Neuron (in vitro differentiated cells): ENCODE results near the gene CNTN6.

Source experiments
- H2AFZ ChIP-seq: one replicate; pipeline ENCODE4 v1.6.1; 2013; ENCODE audit warnings: low read depth, mild to moderate bottlenecking, inconsistent platforms, low read length, moderate library complexity
- H3K27me3 ChIP-seq: one replicate; pipeline ENCODE4 v1.6.1; 2013; ENCODE audit warnings: low read length; ENCODE audit not compliant: insufficient read depth
- H3K36me3 ChIP-seq: one replicate; pipeline ENCODE4 v1.6.1; 2013; ENCODE audit warnings: low read length; ENCODE audit not compliant: insufficient read depth
- H3K4me1 ChIP-seq: one replicate; pipeline ENCODE4 v1.6.1; 2013; ENCODE audit warnings: low read length; ENCODE audit not compliant: insufficient read depth
- H3K4me3 ChIP-seq: 2 replicates; pipeline ENCODE4 v1.5.1; 2013; ENCODE audit warnings: mild to moderate bottlenecking, low read length, moderate library complexity
- H3K9me3 ChIP-seq: one replicate; pipeline ENCODE4 v1.6.1; 2013; ENCODE audit warnings: low read length

Gene CNTN6

DNA sequence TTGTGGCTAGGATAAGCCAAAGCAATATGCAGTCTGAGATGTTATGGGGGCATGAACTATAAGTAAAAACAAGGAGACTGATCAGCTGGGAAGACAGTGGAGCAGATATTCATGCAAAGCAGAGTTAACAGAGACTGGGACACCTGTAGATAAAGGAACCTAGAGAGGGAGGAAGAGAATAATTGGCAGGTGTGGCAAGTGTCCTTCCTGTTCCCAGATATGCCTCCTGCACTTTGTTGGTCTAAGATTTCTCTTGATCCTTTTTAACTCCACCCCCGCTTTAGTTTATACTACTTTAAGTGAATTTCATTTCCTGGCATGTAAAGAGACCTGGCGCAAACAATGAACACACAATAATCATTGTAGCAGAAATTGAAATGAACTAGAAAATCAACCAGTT is 169.4 kb downstream of the CNTN6 start:
- H2AFZ ChIP-seq = no peak overlapping the region
- H3K27me3 ChIP-seq = no peaks in the 10 kb centered on the region
- H3K4me3 ChIP-seq = no peak overlapping the region
- no peaks in the 10 kb centered on the region for H3K36me3 ChIP-seq
- H3K9me3 ChIP-seq = no peaks in the 10 kb centered on the region
- no peaks in the 10 kb centered on the region for H3K4me1 ChIP-seq

DNA sequence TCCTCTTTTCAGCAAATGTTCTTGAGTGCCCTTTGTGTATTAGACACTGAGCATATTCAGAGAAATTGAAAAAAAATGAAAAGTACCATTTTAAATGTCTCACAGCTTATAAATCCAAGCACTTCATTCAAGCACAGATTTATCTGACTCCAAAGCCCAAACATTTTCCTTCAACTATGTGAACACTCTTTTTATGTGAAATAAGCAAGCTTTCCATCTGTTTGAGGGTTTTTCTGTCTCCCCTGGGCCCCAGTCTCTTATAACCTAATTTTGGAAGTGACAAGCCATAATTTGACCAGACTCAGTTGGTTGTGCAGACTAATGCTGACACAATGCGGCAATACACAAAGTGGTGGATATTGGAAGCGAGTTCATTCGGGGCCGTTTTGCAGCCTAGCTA is 170.3 kb downstream of the CNTN6 start:
- Histone ChIP-seq H3K27me3 (no peaks in the 10 kb centered on the region), H3K4me1 (no peaks in the 10 kb centered on the region), H3K4me3 (no peak overlapping the region), H3K9me3 (no peaks in the 10 kb centered on the region), H2AFZ (no peak overlapping the region), H3K36me3 (no peaks in the 10 kb centered on the region)

DNA sequence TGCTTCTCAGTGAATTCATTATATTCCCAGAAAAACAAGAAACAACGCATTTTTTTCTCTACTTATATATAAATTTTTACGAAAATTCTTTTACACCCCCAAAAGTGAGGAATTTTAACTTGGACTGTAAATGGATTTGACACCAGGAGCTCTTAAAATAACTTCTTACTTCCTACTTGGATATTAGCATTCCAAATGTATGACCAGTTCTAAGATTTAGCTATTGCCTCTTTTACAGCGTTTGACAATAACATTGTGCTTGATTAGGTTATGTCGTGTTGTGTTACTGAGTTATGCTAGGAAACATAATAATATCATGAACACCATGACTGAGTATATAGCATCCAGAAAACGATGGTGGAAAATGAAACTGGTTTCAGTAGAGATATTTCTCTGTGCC is 177.0 kb downstream of the CNTN6 start:
- H3K36me3 ChIP-seq = no peaks in the 10 kb centered on the region
- H3K27me3 ChIP-seq = no peaks in the 10 kb centered on the region
- H3K4me1 ChIP-seq = no peaks in the 10 kb centered on the region
- no peaks in the 10 kb centered on the region for H3K9me3 ChIP-seq
- H3K4me3 ChIP-seq = no peak overlapping the region
- H2AFZ ChIP-seq = no peak overlapping the region

DNA sequence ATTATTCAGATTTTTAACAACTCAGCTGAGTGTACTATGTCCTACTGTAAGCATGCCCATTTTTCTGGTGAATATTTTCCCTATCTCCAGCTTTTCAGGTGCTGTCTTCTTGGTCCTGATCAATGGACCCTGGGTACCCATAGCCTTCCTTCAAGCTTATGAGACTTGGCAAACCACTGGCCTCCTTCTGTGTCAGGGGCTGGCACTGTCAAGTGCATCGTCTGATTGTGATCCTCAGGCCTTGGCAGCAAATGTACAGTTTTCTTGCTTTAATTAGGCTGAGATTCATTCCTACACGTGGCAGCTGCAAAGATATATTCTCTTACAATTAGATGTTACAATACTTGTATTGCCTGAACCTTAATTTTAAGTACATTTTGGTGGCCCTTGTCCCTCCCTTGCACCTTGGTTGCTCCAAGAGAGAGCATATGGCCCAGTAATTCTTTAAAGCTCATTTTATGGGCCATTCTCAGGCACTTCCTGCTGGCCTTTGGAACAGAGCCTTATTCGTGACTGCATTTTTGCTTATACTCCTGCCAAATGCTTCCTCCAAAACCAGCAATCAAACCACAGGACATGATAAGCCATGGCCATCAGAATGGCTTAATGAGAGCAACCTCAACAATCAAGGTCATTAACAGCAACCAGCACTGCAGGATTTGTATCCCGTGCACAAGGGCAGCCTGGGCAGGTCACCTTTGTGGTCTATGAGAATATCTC is 179.9 kb downstream of the CNTN6 start:
- H3K36me3 ChIP-seq = no peaks in the 10 kb centered on the region
- no peak overlapping the region for H2AFZ ChIP-seq
- H3K4me3 ChIP-seq = no peak overlapping the region
- H3K9me3 ChIP-seq = no peaks in the 10 kb centered on the region
- no peaks in the 10 kb centered on the region for H3K27me3 ChIP-seq
- H3K4me1 ChIP-seq = no peaks in the 10 kb centered on the region

DNA sequence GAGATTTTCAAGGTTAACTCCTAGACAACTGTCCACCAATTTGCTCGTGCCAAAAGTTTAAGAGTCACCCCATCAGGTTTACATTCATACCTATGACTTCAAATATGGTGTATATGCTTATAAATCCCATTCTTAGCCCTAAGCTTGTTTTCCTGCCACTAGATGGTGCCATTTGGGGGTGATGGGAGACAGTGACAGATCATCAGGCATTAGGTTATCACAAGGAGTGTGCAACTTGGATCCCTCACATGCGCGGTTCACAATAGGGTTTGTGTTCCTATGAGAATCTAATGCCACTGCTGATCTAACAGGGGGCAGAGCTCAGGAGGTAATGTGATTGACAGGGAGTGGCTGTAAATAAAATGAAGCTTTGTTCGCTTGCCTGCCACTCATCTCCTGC is 182.7 kb downstream of the CNTN6 start:
- Histone ChIP-seq H2AFZ (no peak overlapping the region), H3K27me3 (no peaks in the 10 kb centered on the region), H3K36me3 (no peaks in the 10 kb centered on the region), H3K4me3 (no peak overlapping the region), H3K9me3 (no peaks in the 10 kb centered on the region), H3K4me1 (no peaks in the 10 kb centered on the region)

DNA sequence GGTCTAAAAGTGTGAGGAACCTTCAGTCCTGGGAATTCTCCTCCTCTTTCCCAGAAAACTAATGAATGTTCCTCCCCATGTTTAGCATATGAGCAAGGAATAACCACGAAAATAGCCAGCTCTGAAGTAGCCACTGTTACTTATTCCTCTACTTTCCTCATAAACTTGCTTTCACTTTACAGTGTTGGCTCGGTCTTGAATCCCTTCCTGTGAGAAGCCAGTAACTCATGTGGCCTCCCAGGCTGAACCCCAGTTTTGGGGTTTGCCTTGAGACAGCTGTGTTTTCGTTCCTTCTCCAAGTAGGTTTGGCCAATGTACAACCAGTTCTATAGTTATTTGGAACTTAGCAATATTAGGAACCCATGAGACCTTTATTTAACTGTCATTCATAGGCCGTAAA is 195.0 kb downstream of the CNTN6 start:
- no peak overlapping the region for H3K4me3 ChIP-seq
- no peaks in the 10 kb centered on the region for H3K9me3 ChIP-seq
- no peaks in the 10 kb centered on the region for H3K27me3 ChIP-seq
- H2AFZ ChIP-seq = no peak overlapping the region
- H3K4me1 ChIP-seq = peaks cover 2% of the 10 kb centered on the region
- no peaks in the 10 kb centered on the region for H3K36me3 ChIP-seq

DNA sequence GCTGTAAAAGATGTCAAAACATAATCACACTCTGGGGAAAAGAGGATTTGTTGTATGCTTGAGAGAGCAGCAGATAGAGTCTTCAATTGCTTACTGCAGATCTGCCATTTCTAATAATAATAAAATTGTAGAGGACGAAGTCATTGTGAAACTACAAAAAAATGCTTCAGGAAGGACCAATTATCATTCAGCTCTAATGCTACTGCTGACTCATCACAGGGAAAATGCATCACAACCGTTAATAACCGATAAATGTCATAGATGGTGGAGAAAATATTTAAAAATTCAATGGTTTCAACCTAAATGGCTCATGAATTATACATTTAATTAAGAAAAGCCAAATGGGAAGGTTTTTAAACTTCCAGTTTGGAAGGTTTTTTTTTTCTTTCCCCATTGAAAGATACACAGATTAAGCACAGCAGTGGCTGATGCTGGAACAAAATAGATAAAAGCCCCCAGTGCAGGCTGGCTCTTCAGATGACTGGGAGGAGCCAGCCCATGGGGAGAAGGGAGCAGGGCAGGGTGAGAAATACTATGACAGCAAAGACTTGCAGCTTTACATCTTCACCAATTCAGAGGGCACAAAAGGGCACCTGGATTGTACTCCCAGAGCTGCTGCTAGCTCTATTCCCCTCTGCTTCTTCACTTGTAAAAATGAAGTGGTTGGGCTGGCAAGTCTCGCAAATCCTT is 196.1 kb downstream of the CNTN6 start:
- Histone ChIP-seq H3K36me3 (no peaks in the 10 kb centered on the region), H2AFZ (no peak overlapping the region), H3K4me3 (no peak overlapping the region), H3K4me1 (peaks cover 2% of the 10 kb centered on the region), H3K9me3 (no peaks in the 10 kb centered on the region), H3K27me3 (no peaks in the 10 kb centered on the region)

DNA sequence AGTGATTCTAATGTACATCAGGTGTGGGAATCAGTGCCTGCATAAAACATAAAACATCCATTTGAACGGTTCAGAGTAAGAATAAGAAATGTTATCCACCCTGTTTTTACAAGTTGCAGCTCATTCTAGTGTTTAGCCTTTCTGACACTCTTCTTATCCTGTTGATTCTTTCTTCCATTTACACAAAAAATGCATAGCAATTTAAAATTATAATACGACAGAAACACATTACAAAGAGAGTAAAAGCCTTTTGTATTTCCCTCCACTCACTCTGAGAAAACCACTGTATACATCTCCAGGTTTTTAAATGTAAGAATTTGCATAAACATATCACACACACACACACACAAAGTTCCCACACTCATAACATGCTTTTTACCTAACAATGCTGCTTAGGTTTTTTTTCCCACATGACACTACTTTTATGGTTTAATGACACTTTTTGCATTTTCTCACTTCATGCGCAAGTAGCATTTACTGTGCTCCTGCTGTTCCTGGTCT is 199.8 kb downstream of the CNTN6 start:
- Histone ChIP-seq H3K4me3 (no peak overlapping the region), H3K4me1 (peaks cover 2% of the 10 kb centered on the region)

DNA sequence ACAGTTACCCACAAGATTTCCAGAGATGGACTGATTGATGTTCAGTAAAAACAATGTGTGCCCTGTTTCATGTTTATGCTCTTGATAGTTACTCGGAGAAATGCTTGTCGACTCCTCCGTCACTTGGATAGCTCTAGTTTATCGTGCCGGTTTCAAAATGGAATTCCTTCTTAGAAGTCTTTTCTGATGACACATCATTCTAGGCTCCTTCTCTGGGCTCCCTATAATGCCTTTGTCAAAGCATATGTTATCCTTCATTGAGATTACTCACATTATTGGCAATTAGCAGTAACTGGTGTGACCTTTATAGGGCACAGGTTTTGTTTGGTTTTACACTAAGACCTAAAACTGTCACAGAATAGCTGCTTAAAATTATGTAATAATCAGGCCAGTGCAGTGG is 201.8 kb downstream of the CNTN6 start:
- H2AFZ ChIP-seq = no peak overlapping the region
- peaks cover 2% of the 10 kb centered on the region for H3K4me1 ChIP-seq
- no peak overlapping the region for H3K4me3 ChIP-seq
- H3K36me3 ChIP-seq = no peaks in the 10 kb centered on the region
- H3K27me3 ChIP-seq = no peaks in the 10 kb centered on the region
- H3K9me3 ChIP-seq = no peaks in the 10 kb centered on the region

More for the DNA sequence above, 199.8 kb downstream of the CNTN6 start:
- no peaks in the 10 kb centered on the region for H3K36me3 ChIP-seq
- H3K9me3 ChIP-seq = no peaks in the 10 kb centered on the region
- no peaks in the 10 kb centered on the region for H3K27me3 ChIP-seq
- H2AFZ ChIP-seq = no peak overlapping the region

DNA sequence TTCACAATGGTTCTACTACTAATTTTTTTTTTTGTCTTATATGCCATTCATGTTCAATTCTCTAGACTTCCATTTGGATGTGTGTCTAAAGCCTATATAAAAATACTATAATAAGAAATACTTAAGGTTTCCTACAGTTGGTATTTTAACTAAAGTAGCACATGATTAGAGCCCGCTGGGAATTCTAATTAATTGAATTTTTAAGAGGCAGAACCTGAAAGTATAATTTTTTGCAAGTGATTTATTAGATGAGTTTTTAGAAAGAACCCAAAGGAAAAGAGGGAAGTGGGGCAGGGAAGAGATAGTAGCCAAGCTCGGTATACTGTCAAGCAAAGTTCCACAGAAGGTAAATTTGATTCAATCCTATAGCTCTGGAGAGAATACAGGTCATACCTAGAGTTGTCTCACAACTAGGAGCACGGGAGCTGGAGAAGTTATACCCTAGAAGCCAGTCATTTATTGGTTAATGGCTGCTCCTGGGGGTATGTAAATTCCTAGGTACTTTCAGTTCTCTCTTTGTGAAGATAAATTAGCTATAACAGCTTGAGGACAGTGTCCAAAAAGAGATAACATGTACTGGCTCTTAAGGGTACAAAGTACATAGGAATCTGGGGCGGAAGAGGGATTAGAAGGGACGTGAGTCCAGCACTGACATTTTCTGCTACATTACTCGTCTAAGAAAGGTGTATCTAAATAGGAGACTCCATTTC is 225.6 kb downstream of the CNTN6 start:
- no peaks in the 10 kb centered on the region for H3K36me3 ChIP-seq
- H3K9me3 ChIP-seq = no peaks in the 10 kb centered on the region
- no peaks in the 10 kb centered on the region for H3K4me1 ChIP-seq
- H3K27me3 ChIP-seq = no peaks in the 10 kb centered on the region
- no peak overlapping the region for H2AFZ ChIP-seq
- H3K4me3 ChIP-seq = no peak overlapping the region

DNA sequence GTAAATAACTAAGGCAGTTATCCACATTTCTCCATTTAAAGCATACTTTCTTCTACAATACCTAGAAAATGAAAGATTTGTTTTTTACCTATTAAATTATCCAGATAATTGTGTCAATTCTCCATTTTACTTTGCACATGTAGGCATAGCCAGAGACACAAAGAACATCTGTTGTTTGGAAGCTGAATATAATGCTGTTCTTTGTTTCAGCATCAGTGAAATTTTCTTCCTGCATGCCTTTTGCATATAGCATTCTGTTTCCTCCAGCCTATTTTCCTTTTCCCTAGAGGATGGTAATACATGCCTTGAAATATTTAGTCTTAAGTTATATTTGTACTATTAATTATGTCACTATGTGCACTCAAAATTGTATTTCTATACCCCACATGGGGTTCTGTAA is 233.7 kb downstream of the CNTN6 start:
- Histone ChIP-seq H3K4me1 (peaks cover 5% of the 10 kb centered on the region), H2AFZ (no peak overlapping the region), H3K4me3 (no peak overlapping the region), H3K27me3 (no peaks in the 10 kb centered on the region), H3K9me3 (no peaks in the 10 kb centered on the region), H3K36me3 (no peaks in the 10 kb centered on the region)

DNA sequence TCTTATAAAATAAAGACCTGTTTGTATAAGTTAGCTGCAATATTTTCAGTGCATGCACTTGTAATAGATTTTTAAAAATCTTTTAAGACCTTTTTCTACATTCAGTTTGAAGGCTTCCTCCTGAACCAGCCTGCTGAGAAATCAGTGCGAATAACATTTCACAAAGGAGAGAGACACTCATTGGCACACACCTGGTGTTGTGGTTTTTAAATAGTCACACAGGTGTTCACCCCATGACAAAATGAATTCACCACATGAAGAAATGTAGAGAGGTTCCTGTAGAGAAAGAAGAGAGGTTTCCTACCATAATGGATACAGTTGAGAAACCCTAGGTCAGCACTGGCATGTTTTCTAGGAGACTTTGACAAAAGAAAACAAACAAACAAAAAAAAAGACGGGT is 237.3 kb downstream of the CNTN6 start:
- no peak overlapping the region for H2AFZ ChIP-seq
- no peak overlapping the region for H3K4me3 ChIP-seq
- no peaks in the 10 kb centered on the region for H3K36me3 ChIP-seq
- no peaks in the 10 kb centered on the region for H3K9me3 ChIP-seq
- peaks cover 5% of the 10 kb centered on the region for H3K4me1 ChIP-seq
- no peaks in the 10 kb centered on the region for H3K27me3 ChIP-seq

DNA sequence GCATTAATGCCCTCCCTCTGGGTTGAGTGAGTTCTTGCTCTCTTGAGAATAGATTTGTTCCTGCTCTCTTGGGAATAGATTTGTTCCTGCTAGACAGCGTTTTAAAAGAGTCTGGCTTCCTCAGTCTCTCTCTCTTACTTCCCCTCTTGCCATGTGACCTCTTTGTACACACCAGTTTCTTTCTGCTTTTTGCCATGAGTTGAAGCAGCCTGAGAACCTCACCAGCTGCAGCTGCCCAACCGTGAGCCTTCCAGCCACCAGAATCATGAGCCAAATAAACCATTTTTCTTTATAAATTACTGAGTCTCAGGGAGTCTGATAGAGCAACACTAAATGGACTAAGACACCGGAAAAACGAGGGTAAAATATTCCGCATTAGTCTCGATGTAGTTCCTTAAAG is 253.6 kb downstream of the CNTN6 start:
- H3K36me3 ChIP-seq = no peaks in the 10 kb centered on the region
- no peaks in the 10 kb centered on the region for H3K9me3 ChIP-seq
- no peak overlapping the region for H2AFZ ChIP-seq
- no peaks in the 10 kb centered on the region for H3K27me3 ChIP-seq
- no peak overlapping the region for H3K4me3 ChIP-seq
- no peaks in the 10 kb centered on the region for H3K4me1 ChIP-seq
